ENCODE results near the gene UBE3D. TPM values are rescaled to one million over a fixed set of nuclear protein-coding genes. Genes with fewer than 3 reads are reported as not detected.

The UBE3D gene
- total RNA-seq, 3 donors from 2014 or later (not counting 1 experiment from before 2014, with no cell fraction given) = 6.6 to 7.9 (median 7.2) TPM

DNA sequence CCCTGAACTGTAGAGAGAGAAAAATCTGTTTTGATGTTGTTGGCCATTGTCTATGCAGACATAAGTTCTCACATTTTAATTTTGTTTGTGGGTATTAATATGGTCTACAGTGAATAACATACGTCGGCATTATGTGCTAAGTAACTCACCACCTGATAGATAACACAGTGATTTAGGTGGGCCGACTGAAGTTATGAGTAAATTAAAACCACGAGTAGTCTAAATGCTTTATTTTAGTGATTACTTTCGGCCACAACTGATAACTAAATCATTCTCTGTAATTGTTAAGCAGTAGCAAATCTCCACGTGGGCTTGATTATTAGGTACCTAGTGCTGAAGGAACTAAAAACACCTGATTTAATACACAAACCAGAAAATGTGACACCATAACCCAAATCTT lies 3.0 kb upstream of the UBE3D start:
- Histone ChIP-seq H3K9me3 (ENCODE audit: control insufficient read depth, insufficient read depth, low read length) (no peaks in the 10 kb centered on the region), H3K27me3 (ENCODE audit: control insufficient read depth, insufficient read depth, low read length) (no peaks in the 10 kb centered on the region), H3K27ac (ENCODE audit: low read length) (peak overlapping the region; percentile 96), H3K4me1 (ENCODE audit: control insufficient read depth, insufficient read depth, low read length) (peaks cover 15% of the 10 kb centered on the region), H3K36me3 (ENCODE audit: control insufficient read depth, insufficient read depth, low read length) (no peaks in the 10 kb centered on the region), H3K4me3 (ENCODE audit: low read length) (peak overlapping the region; percentile 98)
- H3K9me3 Mint-ChIP-seq = no peaks in the 10 kb centered on the region
- intact Hi-C loops (cut with micrococcal nuclease) = loop anchor here (5.0 kb wide), 3 partner anchors 149 to 1159 kb away; partner anchors contain the start of genes CEP162 and IBTK
- H3K27me3 Mint-ChIP-seq (ENCODE audit: low read depth in 2 of 2) = no peaks in the 10 kb centered on the region
- peak overlapping the region; percentile 86 to 95 for H3K27ac Mint-ChIP-seq
- DNase-seq (no peak), ATAC-seq (no peak)
- H3K4me1 Mint-ChIP-seq = peaks cover 31 to 37% of the 10 kb centered on the region in 2 donors
- H3K36me3 Mint-ChIP-seq = no peaks in the 10 kb centered on the region
- H3K4me3 Mint-ChIP-seq = peak overlapping the region; percentile 94
- WGBS (ENCODE audit: insufficient coverage) = 70% methylated on average over 5 of the region's 6 CpGs
- TF ChIP-seq CTCF (IDR thresholded peaks at IDR 0.05) = no peak

- Mint-ChIP-seq H3K4me3 (peak within 1 kb of the TSS; percentile 94), H3K27me3 (ENCODE audit: low read depth in 2 of 2) (no peaks in the 10 kb centered on the region), H3K36me3 (no peaks in the 10 kb centered on the region), H3K4me1 (peaks cover 31 to 37% of the 10 kb centered on the region in 2 donors), H3K9me3 (no peaks in the 10 kb centered on the region), H3K27ac (peak within 1 kb of the TSS; percentile 86 to 95)
- WGBS (ENCODE audit: insufficient coverage) = under 1% methylated on average over 76 of the region's 78 CpGs
- Histone ChIP-seq H3K4me1 (ENCODE audit: control insufficient read depth, insufficient read depth, low read length) (peaks cover 15% of the 10 kb centered on the region), H3K4me3 (ENCODE audit: low read length) (peak within 1 kb of the TSS; percentile 98), H3K9me3 (ENCODE audit: control insufficient read depth, insufficient read depth, low read length) (no peaks in the 10 kb centered on the region), H3K27ac (ENCODE audit: low read length) (peak within 1 kb of the TSS; percentile 96), H3K27me3 (ENCODE audit: control insufficient read depth, insufficient read depth, low read length) (no peaks in the 10 kb centered on the region), H3K36me3 (ENCODE audit: control insufficient read depth, insufficient read depth, low read length) (no peaks in the 10 kb centered on the region)
- intact Hi-C loops (cut with micrococcal nuclease) = loop anchor here (1.0 to 5.0 kb wide), 5 partner anchors 126 to 1160 kb away; partner anchors contain the start of genes CEP162, IBTK, PGM3 and RWDD2A
- peak; percentile 93 to 98 for DNase-seq
- peak; percentile 90 for TF ChIP-seq CTCF (IDR thresholded peaks at IDR 0.05)
- ATAC-seq = peak; percentile 86 to 96 (median 88)
Observed at GRCh38 chr6:83067448-83068439, 2.1 kb upstream of the UBE3D start, which contains the start of gene DOP1A. DOP1A (plus strand) TSS chr6:83067671; CDS start chr6:83096978, 29,307 bp downstream.

GRCh38 chr6:83062225-83062624 lies 3.4 kb downstream of the UBE3D start:
- 92% methylated on average over 1 of the region's 1 CpG for WGBS (ENCODE audit: insufficient coverage)
- Mint-ChIP-seq H3K4me1 (peaks cover 14 to 16% of the 10 kb centered on the region in 2 donors), H3K4me3 (no peak overlapping the region), H3K36me3 (no peaks in the 10 kb centered on the region), H3K9me3 (no peaks in the 10 kb centered on the region), H3K27me3 (ENCODE audit: low read depth in 2 of 2) (no peaks in the 10 kb centered on the region), H3K27ac (no peak overlapping the region)
- no peak for TF ChIP-seq CTCF (IDR thresholded peaks at IDR 0.05)
- Histone ChIP-seq H3K9me3 (ENCODE audit: control insufficient read depth, insufficient read depth, low read length) (no peaks in the 10 kb centered on the region), H3K36me3 (ENCODE audit: control insufficient read depth, insufficient read depth, low read length) (peaks cover 4% of the 10 kb centered on the region), H3K27me3 (ENCODE audit: control insufficient read depth, insufficient read depth, low read length) (no peaks in the 10 kb centered on the region), H3K4me1 (ENCODE audit: control insufficient read depth, insufficient read depth, low read length) (peaks cover 6% of the 10 kb centered on the region), H3K27ac (ENCODE audit: low read length) (no peak overlapping the region), H3K4me3 (ENCODE audit: low read length) (no peak overlapping the region)
- no peak for DNase-seq
- ATAC-seq = no peak
- intact Hi-C loops (cut with micrococcal nuclease) = no loop called here
